RWPE1 (cell line): ENCODE results near the gene CERKL.
A peak's percentile ranks its signal among the peaks of the same experiment; 100 is the strongest.

Experiments
- CTCF ChIA-PET: fragments of 350-600 bp; sonication (Branson Sonifier 250); formaldehyde crosslinking; extraction: SDS; loops from one replicate; lab custom pipeline; 2021; lab: Yijun Ruan, JAX
- POLR2A ChIA-PET: fragments of 400-600 bp; formaldehyde crosslinking; extraction: SDS; loops from one replicate; lab custom pipeline; 2020; ENCODE audit warnings: antibody characterized with exemption; ENCODE audit not compliant: low non-redundant PET; lab: Yijun Ruan, JAX
- DNase-seq: peaks from one replicate; pipeline ENCODE4 v3.0.0; 2012; ENCODE audit warnings: low spot score
- H3K27ac ChIP-seq: fragments of 450-650 bp; 2 replicates; pipeline ENCODE4 v1.5.1; 2017
- CTCF ChIP-seq: fragments of 450-650 bp; conservative IDR thresholded peaks from 2 replicates; pipeline ENCODE4 v1.5.1; 2017; ENCODE audit warnings: low read depth, mild to moderate bottlenecking

Gene CERKL

GRCh38 chr2:181566334-181567032 lies 90.4 kb downstream of the CERKL start:
- no peak for TF ChIP-seq CTCF
- no peak for DNase-seq
- no peak overlapping the region for H3K27ac ChIP-seq
- ChIA-PET POLR2A (no interaction called here), CTCF (no interaction called here)

GRCh38 chr2:181563101-181563692 lies 93.7 kb downstream of the CERKL start:
- TF ChIP-seq CTCF, result no peak
- ChIA-PET POLR2A (no interaction called here), CTCF (interaction anchor here (0.8 to 1.1 kb wide), 2 partner anchors 8 to 458 kb away, joined by 3 read pairs; no protein-coding TSS in a partner anchor)
- DNase-seq, result no peak
- H3K27ac ChIP-seq, result no peak overlapping the region

- ChIA-PET POLR2A (no interaction called here), CTCF (interaction anchor here (1.5 kb wide), 1 partner anchor 11 kb away, joined by 3 read pairs; no protein-coding TSS in a partner anchor)
- no peak for TF ChIP-seq CTCF
Measured at GRCh38 chr2:181558371-181558770, 98.5 kb downstream of the CERKL start.

GRCh38 chr2:181554061-181554830 lies 102.7 kb downstream of the CERKL start:
- DNase-seq, result no peak
- no peak overlapping the region for H3K27ac ChIP-seq
- CTCF ChIA-PET, result interaction anchor here (0.6 to 0.7 kb wide), 3 partner anchors 56 to 1901 kb away, joined by 3 to 6 read pairs (median 5); no protein-coding TSS in a partner anchor
- TF ChIP-seq CTCF, result no peak
- POLR2A ChIA-PET, result no interaction called here

More at GRCh38 chr2:181558371-181558770, 98.5 kb downstream of the CERKL start:
- H3K27ac ChIP-seq, result no peak overlapping the region
- DNase-seq, result no peak

- CTCF ChIA-PET, result interaction anchor here (0.6 kb wide), 1 partner anchor 329 kb away, joined by 6 read pairs; no protein-coding TSS in a partner anchor
- no peak for TF ChIP-seq CTCF
- H3K27ac ChIP-seq, result no peak overlapping the region
- POLR2A ChIA-PET, result no interaction called here
- no peak for DNase-seq
Measured at GRCh38 chr2:181553244-181553643, 103.7 kb downstream of the CERKL start.

GRCh38 chr2:181552808-181553207 lies 104.1 kb downstream of the CERKL start:
- POLR2A ChIA-PET, result no interaction called here
- DNase-seq, result peak; percentile 60
- H3K27ac ChIP-seq, result no peak overlapping the region
- CTCF ChIA-PET, result no interaction called here
- TF ChIP-seq CTCF, result no peak
